RCC 7860 (cell line): ENCODE measurements around the gene CC2D1B.
"Not testable (repeated sequence)": the region's sequence is repeated elsewhere in the genome, so short reads cannot be mapped to it uniquely, and the experiment has no call there.

ENCODE experiments used
- DNase-seq: peaks from one replicate; pipeline ENCODE4 v3.0.0-alpha.2; 2015; ENCODE audit warnings: low spot score
- FAIRE-seq: peaks from 2 replicates; lab custom pipeline; 2012; peaks lifted over from hg19 to GRCh38; lab: Jason Lieb, UNC

Gene CC2D1B

DNA sequence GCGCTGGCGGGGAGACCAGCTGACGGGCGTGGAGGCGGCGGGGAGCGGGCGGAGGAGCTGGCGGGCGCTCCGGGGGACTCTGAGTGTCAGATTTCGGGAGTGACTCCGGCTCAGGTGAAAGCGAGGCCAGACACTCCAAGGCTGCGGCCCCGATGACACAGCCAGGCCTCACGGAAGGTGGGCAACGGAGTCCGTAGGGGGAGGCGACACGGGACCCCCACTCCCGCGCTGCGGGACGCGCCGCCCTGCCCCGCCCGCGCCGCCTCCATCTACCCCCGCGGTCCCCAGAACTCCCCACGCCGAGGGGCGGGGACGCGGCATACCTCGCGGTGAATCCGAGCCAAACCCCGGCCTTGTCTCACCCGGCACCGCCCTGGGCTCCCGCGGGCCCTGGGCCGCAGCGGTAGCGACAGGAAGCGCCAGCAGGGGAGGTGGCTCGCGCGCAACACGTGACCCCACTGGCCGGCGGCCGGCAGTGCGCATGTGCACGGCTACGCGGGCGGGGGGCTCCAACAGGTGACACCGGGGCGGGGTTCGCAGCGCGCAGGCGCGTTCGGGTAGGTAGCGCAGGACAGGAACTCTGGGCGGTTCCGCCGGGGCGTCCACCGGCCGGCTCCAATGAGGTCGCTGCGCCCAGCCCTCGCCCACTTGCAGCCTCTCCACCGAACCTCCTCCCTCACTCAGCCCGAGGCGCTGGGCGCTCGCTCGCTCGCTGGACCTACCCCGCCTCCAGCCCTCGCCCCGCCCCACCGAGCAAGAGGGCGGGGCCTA, at the start of gene CC2D1B:
CC2D1B (minus strand) TSS at position 460 of the 771 bp plus-strand sequence. CDS start 1,585 bp downstream, outside the sequence.
- FAIRE-seq (peak; percentile 76), DNase-seq (peak; percentile 96)

GRCh38 chr1:52414942-52415341, 48.9 kb upstream of the CC2D1B start:
- DNase-seq (no peak), FAIRE-seq (no peak)

DNA sequence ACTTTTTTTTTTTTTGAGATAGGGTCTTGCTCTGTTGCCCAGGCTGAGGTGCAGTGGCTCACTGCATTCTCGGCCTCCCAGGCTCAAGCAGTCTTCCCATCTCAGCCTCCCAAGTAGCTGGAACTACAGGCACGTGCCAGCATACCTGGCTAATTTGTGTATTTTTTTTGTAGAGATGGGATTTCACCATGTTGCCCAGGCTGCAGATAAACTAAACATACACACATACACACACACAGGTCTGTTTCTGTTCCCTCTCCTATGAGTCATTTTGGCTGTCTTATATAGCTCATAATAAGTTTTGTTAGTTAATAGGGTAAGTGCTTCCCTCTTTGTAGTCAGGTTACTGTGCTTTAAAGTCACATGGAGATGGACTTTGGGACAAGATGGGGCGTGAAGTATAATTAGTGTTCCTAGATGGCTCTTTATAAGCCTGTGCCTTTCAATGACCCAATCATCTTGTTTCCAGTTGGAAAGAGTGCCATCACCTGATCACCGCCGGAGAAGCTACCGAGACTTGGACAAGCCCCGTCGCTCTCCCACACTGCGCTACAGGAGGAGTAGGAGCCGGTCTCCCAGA, 47.5 kb upstream of the CC2D1B start:
- FAIRE-seq = no peak
- no peak for DNase-seq

GRCh38 chr1:52404975-52405338, 39.0 kb upstream of the CC2D1B start:
- FAIRE-seq = no peak

GRCh38 chr1:52404116-52404974, 38.3 kb upstream of the CC2D1B start, which contains the start of the genes ORC1 and PRPF38A:
TSS of gene ORC1 (minus strand) at chr1:52404423. CDS start at chr1:52402223, 2,200 bp downstream.
TSS of gene PRPF38A (plus strand) at chr1:52404602. CDS start at chr1:52404750, 148 bp downstream.
- FAIRE-seq = peak; percentile 87

More at GRCh38 chr1:52404975-52405338, 39.0 kb upstream of the CC2D1B start:
- no peak for DNase-seq

GRCh38 chr1:52403566-52404115, 37.6 kb upstream of the CC2D1B start:
- peak; percentile 64 for DNase-seq
- no peak for FAIRE-seq

More at GRCh38 chr1:52404116-52404974, 38.3 kb upstream of the CC2D1B start, which contains the start of the genes ORC1 and PRPF38A:
- DNase-seq = peak; percentile 91

- DNase-seq (no peak), FAIRE-seq (peak; percentile 30)
Observed at GRCh38 chr1:52402860-52403240, 36.8 kb upstream of the CC2D1B start.

DNA sequence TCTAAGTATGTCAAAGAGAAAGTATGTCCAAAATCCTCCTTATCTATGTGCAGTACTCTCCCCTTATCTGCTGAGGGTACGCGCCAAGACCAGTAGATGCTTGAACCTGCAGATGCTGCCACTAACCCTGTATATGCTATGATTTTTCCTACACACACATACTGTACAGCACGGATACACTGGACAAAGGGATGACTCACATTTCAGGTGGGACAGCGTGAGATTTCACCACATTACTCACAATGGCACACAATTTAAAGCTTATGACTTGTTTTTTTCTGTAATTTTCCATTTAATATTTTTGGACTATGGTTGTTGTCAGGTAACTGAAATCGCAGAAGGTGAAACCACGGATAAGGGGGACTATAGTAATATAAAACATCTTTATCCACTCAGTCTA, 34.1 kb upstream of the CC2D1B start:
- DNase-seq = no peak
- no peak for FAIRE-seq

- FAIRE-seq = no peak
- no peak for DNase-seq
Observed at GRCh38 chr1:52399629-52400028, 33.6 kb upstream of the CC2D1B start.

- FAIRE-seq (no peak), DNase-seq (no peak)
Observed at GRCh38 chr1:52393174-52393573, 27.2 kb upstream of the CC2D1B start.

DNA sequence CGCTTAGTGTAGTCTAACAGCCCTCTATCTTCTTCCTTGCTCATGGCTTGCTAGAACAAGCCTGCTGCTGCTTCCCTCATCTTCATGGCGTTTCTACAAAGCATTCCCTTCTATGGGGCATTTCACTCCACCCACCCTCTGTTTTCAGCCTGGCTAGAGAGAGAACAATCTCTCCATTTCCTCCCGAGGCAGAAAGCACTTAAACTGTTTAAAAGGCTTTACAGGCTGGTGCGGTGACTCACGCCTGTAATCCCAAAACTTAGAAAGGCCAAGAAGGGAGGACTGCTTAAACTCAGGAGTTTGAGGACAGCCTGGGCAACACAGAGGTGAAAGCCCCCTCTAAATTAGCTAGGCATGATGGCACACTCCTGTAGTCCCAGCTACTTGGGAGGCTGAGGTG, 20.5 kb upstream of the CC2D1B start:
- FAIRE-seq = no peak

GRCh38 chr1:52385376-52385775, 19.4 kb upstream of the CC2D1B start:
- FAIRE-seq (no peak), DNase-seq (no peak)

More for the DNA sequence above, 20.5 kb upstream of the CC2D1B start:
- DNase-seq = no peak

- not testable (repeated sequence) for FAIRE-seq, DNase-seq
Observed at GRCh38 chr1:52369851-52370250, 3.8 kb upstream of the CC2D1B start.

- no peak for FAIRE-seq
- DNase-seq = no peak
Observed at GRCh38 chr1:52368383-52369172, 2.6 kb upstream of the CC2D1B start.

DNA sequence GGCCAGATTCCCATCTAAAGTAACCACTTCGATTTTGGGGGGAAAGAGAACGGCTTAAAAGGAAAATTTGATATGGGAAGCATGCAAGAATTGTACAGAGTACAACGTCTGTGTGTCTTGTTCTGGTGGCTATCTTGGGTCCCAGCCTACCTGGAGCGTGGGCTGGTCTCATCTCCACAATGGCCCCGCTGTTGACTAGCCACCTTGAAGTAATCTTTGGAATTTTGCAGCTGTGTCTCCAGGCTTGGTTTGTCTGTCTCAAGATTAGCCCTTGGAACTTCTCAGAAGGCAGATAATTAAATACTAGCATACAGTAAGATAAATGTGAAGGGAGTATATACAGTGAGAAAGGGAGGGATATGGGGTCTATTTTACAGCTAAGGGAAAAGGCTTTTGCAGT, 1.3 kb upstream of the CC2D1B start:
- DNase-seq (no peak), FAIRE-seq (no peak)

- no peak for FAIRE-seq
Observed at GRCh38 chr1:52366517-52366827, 467 bp upstream of the CC2D1B start.

DNA sequence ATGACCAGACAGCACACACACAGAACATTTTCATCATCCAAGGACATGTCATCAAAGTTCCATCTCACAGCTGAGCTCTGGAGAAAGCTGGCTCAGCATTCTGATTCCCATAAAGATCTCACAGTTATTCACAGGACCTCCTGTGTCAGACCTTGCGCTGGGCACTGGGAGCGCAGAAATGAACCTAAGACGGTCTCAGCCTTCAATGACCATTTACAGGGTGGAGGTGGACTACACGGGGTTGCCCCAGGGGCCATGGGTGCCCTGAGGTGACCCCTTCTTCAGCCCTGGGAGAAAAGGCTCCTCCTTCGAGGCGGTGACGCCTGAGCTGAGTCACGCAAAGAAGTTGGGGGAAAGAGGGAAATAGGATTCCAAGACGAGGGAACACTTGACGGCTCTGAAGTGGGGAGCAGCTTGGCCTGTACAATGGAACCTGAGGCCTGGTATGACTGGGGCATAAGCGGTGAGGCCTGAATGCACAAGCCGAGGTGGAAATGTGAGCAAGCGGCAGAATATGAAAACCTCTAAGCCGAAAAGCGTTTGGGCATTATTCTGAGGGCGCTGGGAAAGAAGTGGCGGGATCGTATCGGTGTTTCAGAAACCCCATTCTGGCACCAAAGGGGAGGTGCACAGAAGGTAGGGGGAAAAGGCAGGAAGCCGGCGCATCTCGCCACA, 797 bp downstream of the CC2D1B start:
- FAIRE-seq = no peak

More at GRCh38 chr1:52366517-52366827, 467 bp upstream of the CC2D1B start:
- DNase-seq = no peak

DNA sequence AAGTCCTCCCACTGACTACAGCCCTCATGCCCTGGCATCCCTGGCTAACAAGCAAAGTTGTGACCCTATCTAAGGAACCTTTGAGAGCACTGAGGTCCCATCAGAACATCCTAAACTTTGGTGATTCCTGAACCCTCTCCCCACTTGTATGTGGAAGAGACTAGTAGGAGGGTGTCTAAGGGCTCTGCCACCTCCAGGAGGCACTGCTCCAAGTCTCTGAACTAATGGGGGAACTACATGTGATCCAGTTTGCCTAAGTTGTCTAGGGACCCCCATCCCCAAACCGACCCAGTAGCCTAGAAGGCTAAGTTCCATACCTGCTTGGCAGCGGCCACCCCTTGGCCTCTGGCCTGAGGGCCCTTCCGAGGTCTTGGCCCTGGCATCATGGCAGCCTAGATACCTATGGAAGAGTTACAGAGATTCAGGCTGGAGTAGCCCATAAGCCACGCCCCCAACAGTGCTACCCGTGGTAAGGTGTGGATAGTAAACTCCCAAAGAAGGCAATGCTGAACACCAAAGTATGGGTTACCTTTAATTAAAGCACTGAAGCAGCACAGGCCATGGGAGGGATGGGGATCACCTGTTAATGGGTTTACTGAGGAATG, 1.7 kb downstream of the CC2D1B start:
- DNase-seq = no peak
- FAIRE-seq = no peak

More for the DNA sequence above, 797 bp downstream of the CC2D1B start:
- DNase-seq = peak; percentile 41

DNA sequence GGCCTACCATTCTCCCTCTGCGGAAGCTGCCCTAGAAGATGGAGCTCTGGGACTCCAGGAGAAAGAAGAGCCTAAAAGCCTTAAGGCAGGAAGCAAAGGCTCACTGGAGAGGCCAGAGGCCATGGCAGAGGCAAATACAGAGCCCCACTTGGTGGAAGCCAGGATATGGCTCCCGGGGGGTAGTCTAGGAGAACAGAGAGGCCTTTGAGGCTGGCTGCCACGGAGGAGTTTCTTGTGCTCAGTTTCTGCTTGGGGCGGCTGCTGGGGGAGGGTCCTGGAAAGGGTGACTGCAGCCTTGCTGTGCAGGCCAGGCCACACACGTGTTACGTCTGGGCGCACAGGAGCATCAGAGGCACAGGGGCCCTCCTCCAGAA, 5.4 kb downstream of the CC2D1B start:
- DNase-seq (no peak), FAIRE-seq (no peak)
